T-helper 1 cell (primary cell): Measurements from ENCODE around the gene GALNT1.
"Not testable (repeated sequence)": the region's sequence is repeated elsewhere in the genome, so short reads cannot be mapped to it uniquely, and the experiment has no call there.

Experiments
- DNase-seq, 5 donors: peaks; one replicate each; pipeline ENCODE4 v3.0.0-alpha.2; 2012 to 2020
- total RNA-seq, 4 donors: gene quantifications; one replicate each; lab custom pipeline; 2026; lab: John Stamatoyannopoulos, UW

Gene GALNT1
- 39.4 to 49.9 (median 43.9) reads per million in 4 donors for total RNA-seq

- no peak for DNase-seq
These were observed at the start of gene GALNT1 for GRCh38 chr18:35581546-35581897. TSS of gene GALNT1 (plus strand) at chr18:35581740. CDS start at chr18:35654663, 72,923 bp downstream.

DNA sequence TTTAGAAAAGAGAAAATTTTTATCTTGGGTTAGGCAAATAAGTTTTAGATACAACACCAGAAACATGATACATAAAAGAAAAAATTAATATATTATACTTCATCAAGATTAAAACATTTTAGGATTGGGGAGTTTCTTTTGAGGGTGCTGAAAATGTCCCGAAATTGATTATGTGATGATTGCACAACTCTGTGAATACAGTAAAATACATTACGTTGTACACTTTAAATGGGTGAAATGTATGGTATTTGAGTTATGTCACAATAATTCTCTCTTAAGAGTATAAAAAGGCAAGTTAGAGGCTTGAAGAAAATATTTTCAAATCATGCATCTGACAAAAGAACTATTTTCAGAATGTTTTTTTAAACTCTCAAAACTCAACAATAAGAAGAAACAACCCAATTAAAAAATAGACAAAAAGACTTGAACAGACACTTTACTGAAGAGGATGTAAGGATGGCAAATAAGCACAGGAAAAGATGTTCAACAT is 47.6 kb upstream of the GALNT1 start:
- DNase-seq, result no peak

- no peak for DNase-seq
These were observed 46.2 kb upstream of the GALNT1 start for GRCh38 chr18:35535297-35535696.

- no peak for DNase-seq
These were observed 39.2 kb upstream of the GALNT1 start for GRCh38 chr18:35542356-35542755.

- no peak for DNase-seq
These were observed 34.4 kb upstream of the GALNT1 start for GRCh38 chr18:35547008-35547605.

DNA sequence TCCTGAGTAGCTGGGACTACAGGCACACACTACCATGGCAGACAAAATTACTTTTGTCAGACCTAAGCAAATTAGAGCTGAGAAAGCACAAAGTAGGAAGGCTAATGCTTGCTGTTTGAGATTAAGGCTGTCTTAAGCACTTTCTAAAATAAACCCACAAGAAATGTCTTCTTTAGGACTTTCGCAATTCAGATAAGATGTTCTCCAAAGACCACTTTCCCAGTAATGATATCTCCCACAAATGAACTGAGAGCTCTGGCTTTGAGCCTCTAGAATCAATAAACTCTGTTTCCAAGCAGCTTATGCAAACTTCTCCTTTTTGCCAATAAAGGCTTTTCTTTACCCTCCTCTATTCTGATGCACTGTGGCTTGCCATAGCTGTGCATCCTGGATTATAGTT is 32.0 kb upstream of the GALNT1 start:
- DNase-seq, result no peak

- no peak for DNase-seq
These were observed 28.2 kb upstream of the GALNT1 start for GRCh38 chr18:35553300-35553699.

GRCh38 chr18:35555538-35555937 is 26.0 kb upstream of the GALNT1 start:
- DNase-seq, result not testable (repeated sequence)

GRCh38 chr18:35559867-35560266 is 21.7 kb upstream of the GALNT1 start:
- DNase-seq, result no peak

DNA sequence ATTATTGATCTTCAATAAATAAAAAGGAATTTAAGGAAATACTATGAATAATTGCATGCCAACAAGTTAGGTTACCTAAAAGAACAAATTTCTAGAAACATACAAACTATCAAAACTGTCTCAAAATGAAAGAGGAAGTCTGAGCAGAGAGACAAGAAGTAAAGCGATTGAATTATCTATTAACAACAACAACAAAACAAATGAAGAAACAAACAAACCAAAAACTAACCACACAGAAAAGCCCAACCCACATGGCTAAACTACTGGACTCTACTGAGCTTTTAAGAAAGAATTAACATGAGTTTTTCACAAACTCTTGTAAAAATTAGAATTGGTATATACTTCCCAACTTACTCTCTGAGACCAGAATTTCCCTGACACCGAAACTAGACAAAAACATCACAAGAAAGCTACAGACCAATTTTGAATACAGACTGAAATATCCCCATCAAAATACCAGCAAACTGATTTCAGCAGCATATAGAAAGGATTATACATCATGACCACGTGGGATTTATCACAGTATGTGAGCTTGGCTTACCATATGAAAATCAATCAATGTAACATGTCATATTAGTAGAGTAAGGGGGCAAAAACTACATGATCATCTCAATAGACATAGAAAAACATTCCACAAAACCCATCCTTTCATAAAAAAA is 16.6 kb upstream of the GALNT1 start:
- no peak for DNase-seq

DNA sequence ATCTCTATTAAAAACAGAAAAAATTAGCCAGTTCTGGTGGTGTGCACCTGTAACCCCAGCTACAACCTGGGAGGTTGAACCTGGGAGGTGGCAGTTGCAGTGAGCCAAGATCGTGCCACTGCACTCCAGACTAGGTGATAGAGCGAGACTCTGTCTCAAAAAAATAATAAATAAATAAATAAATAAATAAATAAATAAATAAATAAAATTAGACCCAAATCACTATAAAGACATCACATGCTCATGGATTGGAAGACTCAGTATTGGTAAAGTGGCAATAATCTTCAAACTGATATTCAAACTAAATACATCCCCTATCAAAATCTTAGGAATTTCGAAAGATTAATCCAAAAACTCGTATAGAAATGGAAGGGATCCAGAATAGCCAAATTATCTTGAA is 15.5 kb upstream of the GALNT1 start:
- DNase-seq, result no peak

DNA sequence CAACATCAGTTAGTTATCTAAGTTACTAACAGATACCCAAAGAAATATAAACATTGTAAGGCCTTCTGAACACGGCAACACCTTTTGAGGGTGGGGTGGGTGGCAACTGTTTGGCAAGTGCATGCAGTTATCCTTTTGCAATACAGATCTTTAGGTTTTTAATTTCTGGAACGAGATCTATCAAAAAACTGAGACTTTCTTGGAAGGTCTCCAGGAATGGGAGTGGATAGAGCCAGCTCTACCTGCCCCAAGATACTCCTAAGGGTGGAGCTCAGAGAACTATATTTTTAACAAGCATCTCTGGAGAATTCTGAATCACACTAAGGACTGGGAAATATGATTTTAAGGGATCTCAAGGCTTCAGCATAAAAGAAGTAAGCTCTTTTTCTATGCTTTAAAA is 11.4 kb upstream of the GALNT1 start:
- no peak for DNase-seq

DNA sequence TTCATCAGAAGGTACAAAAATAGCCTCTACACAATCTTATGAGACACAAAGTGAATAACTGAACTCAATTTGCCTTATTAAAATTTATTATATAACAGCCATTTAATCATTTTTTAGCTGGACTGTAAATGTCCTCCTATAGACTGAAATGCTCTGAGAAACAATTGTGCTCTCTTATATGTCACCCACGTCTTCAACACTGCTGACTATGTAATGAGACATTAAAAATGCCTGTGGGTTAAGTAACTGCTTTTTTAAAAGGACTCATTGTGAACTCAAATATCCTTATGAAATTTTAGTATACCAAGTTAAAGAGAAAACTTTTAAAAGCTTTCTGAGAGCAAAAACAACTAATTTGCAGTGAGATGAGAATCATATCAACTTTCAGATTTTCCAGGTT is 10.4 kb upstream of the GALNT1 start:
- DNase-seq, result no peak

DNA sequence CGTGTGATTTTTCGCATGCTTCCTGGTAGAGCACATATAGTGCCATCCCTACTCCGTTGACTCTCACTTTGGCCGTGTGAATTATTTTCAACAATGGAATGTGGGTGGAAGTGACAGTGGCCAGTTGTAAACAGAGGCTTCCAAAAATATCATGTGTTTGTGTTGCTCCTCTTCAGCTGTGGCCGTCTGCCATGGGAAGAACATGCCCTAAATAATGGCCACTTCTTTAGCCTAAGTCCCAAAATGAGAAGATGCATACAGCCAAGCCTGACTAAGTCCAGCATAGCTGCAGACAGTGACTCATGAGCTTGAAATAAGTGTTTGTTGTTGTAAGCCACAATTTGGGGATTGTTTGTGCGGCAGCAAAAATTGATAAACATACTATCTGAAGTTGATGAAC is 8.9 kb upstream of the GALNT1 start:
- no peak for DNase-seq

DNA sequence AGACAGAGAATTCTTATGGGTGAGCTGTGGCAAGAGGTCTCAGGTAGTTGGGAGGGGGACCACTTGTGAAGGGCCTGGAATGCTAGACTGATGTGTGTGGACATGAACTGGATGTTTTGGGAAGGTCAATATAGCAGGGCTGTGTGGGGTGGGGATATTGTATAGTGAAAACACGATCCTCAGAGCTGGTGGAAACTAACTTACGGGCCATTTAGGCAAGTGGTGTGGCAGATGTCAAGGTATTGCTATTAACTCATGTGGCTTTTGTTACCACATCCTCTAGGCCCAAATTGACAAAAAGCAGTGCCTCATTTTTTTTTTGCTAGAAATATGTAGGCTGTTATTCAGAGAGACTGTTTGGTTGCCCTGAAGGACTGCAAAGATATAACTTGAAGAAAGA is 8.0 kb upstream of the GALNT1 start:
- DNase-seq, result peak in 1 of 5 donors; percentile 55

DNA sequence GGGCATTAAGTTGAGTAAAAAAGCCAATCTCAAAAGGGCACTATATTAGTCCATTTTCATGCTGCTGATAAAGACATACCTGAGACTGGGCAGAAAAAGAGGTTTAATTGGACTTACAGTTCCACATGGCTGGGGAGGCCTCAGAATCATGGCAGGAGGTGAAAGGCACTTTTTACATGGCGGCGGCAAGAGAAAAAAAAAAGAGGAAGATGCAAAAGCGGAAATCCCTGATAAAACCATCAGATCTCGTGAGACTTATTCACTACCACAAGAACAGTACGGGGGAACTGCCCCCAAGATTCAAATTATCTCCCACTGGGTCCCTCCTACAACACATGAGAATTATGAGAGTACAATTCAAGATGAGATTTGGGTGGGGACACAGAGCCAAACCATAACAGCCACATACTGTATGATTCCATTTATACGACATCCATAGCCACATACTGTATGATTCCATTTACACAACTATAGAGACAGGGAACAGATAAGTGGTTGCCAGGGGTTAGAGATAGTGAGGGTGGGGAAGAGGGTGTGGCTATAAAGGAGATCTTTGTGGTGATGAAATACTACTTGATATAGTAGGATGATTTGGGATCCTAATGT is 5.2 kb upstream of the GALNT1 start:
- not testable (repeated sequence) for DNase-seq

- DNase-seq, result peak in 1 of 5 donors; percentile 69
These were observed 4.3 kb upstream of the GALNT1 start for GRCh38 chr18:35577045-35577848.

DNA sequence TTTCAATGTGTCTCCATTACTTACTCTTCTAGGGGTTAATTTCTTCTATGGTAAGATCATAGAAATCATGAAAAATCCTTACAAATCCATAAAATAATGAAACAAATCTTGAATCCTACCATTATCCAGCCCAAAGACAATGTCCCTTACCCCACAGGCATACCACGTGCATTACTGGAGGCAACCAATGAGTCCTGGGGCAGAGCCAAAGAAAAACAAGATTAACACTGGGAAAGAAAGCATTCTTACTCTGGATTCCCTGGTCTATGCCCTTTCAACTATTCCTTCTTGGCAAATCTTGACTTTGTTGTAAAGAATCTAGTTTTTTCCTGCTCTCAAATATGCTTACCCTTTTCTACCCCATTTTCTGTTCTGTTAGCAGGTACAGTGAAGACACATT is 3.1 kb upstream of the GALNT1 start:
- no peak for DNase-seq

DNA sequence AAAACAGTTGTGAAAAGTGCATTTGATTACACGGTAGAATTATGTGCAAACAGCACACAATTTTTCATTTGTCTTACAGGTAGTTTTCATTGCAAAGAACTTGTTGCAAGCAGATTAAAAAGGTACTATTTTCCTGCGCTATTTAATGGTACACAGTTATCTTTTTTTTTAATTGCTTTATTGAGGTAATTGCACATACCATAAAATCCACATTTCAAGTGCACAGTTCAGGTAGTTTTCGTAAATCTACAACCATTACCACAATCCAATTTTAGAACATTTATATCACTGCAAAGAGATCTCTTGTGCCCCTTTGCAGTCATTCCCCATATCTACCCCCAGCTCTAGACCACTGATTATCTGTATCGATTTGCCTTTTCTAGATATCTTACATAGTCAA is 2.6 kb upstream of the GALNT1 start:
- no peak for DNase-seq

DNA sequence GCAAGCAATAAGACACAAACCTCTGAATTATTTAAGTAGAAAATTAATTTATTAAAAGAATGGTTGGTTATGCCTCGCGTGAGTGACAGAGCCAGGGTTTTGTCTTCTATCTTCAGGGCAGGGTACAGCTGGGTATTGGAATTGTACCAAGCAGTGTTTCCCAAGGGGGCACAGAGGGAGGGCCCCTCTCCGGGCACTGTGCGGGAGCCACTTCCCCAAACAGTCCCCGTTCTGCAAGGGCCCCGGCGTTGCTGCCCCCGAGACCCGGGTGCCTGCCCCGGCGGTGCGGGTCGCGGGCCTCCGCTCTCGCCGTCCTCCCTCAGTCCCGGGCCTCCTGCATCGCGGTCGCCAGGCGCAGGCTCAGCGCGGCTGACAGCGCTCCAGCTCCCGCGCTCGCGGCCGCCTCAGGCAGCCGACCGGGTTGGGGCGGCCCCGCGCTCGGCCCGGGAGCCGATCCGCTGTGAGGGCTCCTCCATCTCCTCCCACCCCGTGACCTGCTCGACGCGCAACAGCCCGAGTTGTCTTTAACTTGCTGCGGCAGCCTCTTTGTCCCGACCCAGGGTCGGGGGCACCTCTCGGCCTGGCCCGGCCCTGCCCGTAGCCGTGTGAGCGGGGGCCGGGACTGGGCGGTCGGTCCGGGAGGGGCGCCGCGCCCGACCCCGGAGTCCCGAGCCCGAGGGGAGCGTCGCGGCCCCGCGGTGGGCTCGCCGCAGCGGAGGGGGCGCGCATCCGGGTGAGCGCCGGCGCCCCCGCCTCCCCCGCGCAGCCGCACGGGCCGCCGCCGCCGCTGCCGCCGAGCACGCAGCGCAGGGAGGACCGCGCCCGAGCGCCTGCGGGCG is 620 bp upstream of the GALNT1 start:
- DNase-seq, result peak; percentile 18 to 57 (median 37)

- DNase-seq, result peak in 3 of 5 donors; percentile 8 to 20 (median 14)
These were observed 530 bp downstream of the GALNT1 start for GRCh38 chr18:35581898-35582641.
